Fibroblast of lung (primary cell): ENCODE measurements around the gene GTPBP3.

Experiments
- CTCF ChIP-seq, 2 donors: IDR thresholded peaks in 1 of 2; conservative IDR thresholded peaks in 1 of 2; 1 replicate in 1 of 2; 2 replicates in 1 of 2; pipeline ENCODE4 v1.5.1; 2011 to 2012; ENCODE audit warnings: low read length in 2 of 2, control low read depth in 1 of 2, inconsistent platforms in 1 of 2, low read depth in 1 of 2, mild to moderate bottlenecking in 1 of 2
- EZH2 ChIP-seq: IDR thresholded peaks from 2 replicates; pipeline ENCODE4 v1.5.1; 2012; ENCODE audit warnings: low read length, control low read depth, mild to moderate bottlenecking; ENCODE audit errors: missing control alignments

- TF ChIP-seq CTCF (conservative IDR thresholded peaks at IDR 0.05 in 1 of 2, IDR thresholded peaks at IDR 0.05 in 1 of 2; ENCODE audit: low read depth in 1 of 2, low read length in 2 of 2) (no peak), EZH2 (no peak)
Measured at GRCh38 chr19:17379221-17379631, 41.9 kb downstream of the GTPBP3 start.
